ENCODE results near the gene PIP4K2A. TPM values are rescaled to one million over a fixed set of nuclear protein-coding genes. Genes with fewer than 3 reads are reported as not detected.

Gene PIP4K2A
- total and polyA plus RNA-seq, 2 of the 8 experiments (the other 6 are each of a cell fraction or from before 2014, with no cell fraction given): 19.0 to 60.9 TPM

- H3K4me1 ChIP-seq (replicated peaks in 1 of 4; ENCODE audit: control insufficient read depth in 3 of 4, insufficient read depth in 4 of 4, low read length in 3 of 4): peaks cover 0 to 7% (median 0%) of the 10 kb centered on the region in 4 experiments; a peak in 2 of 7 replicates
- H3K9me3 ChIP-seq (ENCODE audit: insufficient read depth in 2 of 2, low read depth in 1 of 2, low read length in 1 of 2): no peaks in the 10 kb centered on the region
- peaks cover 0 to 18% of the 10 kb centered on the region in 2 experiments; a peak in 1 of 4 replicates for H3K79me2 ChIP-seq (ENCODE audit: control insufficient read depth in 1 of 2, insufficient read depth in 2 of 2, low read length in 2 of 2)
- H3K56ac ChIP-seq (replicated peaks; ENCODE audit: insufficient read length, low read depth, low read length): no peak overlapping the region
- H2BK20ac ChIP-seq (ENCODE audit: low read length): no peak overlapping the region
- POLR2A ChIA-PET (ENCODE audit: partially characterized antibody): no interaction called here
- no peak overlapping the region for H2BK15ac ChIP-seq (ENCODE audit: low read length)
- no peak overlapping the region for H3K27ac ChIP-seq (ENCODE audit: low read depth, low read length)
- no peak overlapping the region for H4K8ac ChIP-seq (ENCODE audit: extremely low read depth, insufficient read depth, low read length)
- H3K23me2 ChIP-seq (ENCODE audit: low read depth, low read length): no peaks in the 10 kb centered on the region
- H3K4ac ChIP-seq (replicated peaks; ENCODE audit: insufficient read length, low read depth, low read length): no peak overlapping the region
- H3K9ac ChIP-seq (replicated peaks in 1 of 4; ENCODE audit: extremely low read depth in 1 of 4, low read depth in 3 of 4, low read length in 3 of 4): no peak overlapping the region; a peak in 1 of 7 replicates
- CTCF ChIA-PET (ENCODE audit: partially characterized antibody): interaction anchor here (0.7 to 2.9 kb wide), 4 partner anchors 10 to 99 kb away, joined by 3 to 13 read pairs (median 5); no protein-coding TSS in a partner anchor
- H2BK120ac ChIP-seq (replicated peaks; ENCODE audit: low read depth, low read length): no peak overlapping the region
- DNase-seq (ENCODE audit: low read depth in 1 of 2, low spot score in 2 of 2) (no peak), FAIRE-seq (no peak)
- H2BK12ac ChIP-seq (ENCODE audit: low read depth, low read length): no peak overlapping the region
- H2AFZ ChIP-seq (ENCODE audit: low read length): no peak overlapping the region
- H3K27me3 ChIP-seq (replicated peaks in 1 of 4; ENCODE audit: control insufficient read depth in 3 of 4, extremely low read depth in 1 of 4, insufficient read depth in 3 of 4, low read length in 3 of 4): no peaks in the 10 kb centered on the region
- 88% methylated on average over 15 of the region's 15 CpGs; no CpG with 5 or more reads in 1 of the 2 experiments for WGBS, 2 experiments (ENCODE audit: extremely low coverage in 1 of 2, insufficient coverage in 1 of 2, insufficient read length in 1 of 2, insufficient replicate concordance in 2 of 2, low coverage in 1 of 2, low lambda C conversion rate in 2 of 2, missing lambda C conversion rate in 1 of 2)
- no peak overlapping the region for H2BK5ac ChIP-seq (ENCODE audit: low read depth, low read length)
- H4K20me1 ChIP-seq (replicated peaks in 1 of 2; ENCODE audit: control insufficient read depth in 1 of 2, insufficient read depth in 2 of 2, low read length in 2 of 2): peaks cover 0 to 4% of the 10 kb centered on the region in 2 experiments
- H4K91ac ChIP-seq (replicated peaks; ENCODE audit: insufficient read length, low read length): no peak overlapping the region
- H3K14ac ChIP-seq (ENCODE audit: insufficient read length): no peak overlapping the region
- H3K36me3 ChIP-seq (ENCODE audit: control insufficient read depth in 2 of 4, insufficient read depth in 4 of 4, low read length in 3 of 4): peaks cover 0 to 4% (median 2%) of the 10 kb centered on the region in 4 experiments; a peak in 1 of 8 replicates
- no peak overlapping the region for H2AK5ac ChIP-seq (ENCODE audit: low read depth, low read length)
- H3K79me1 ChIP-seq (ENCODE audit: low read depth, low read length): peaks cover 5% of the 10 kb centered on the region; the same call in 1 of the 2 replicates
- H3K18ac ChIP-seq (ENCODE audit: extremely low read depth, low read length): peak overlapping the region; percentile 6; the same call in 1 of the 2 replicates
- H3K4me2 ChIP-seq (ENCODE audit: insufficient read depth in 1 of 2, low read depth in 2 of 2, low read length in 2 of 2): no peak overlapping the region
- H4K5ac ChIP-seq (ENCODE audit: insufficient read length, low read depth, low read length): no peak overlapping the region
- no peak overlapping the region for H3K23ac ChIP-seq (ENCODE audit: insufficient read length)
- no peak overlapping the region for H3K4me3 ChIP-seq (ENCODE audit: extremely low read depth in 1 of 4, insufficient read depth in 2 of 4, low read depth in 3 of 4, low read length in 4 of 4)
- no peak for TF ChIP-seq TEAD4 (IDR thresholded peaks at IDR 0.05; ENCODE audit: low read depth, low read length)
- TF ChIP-seq E2F6 (IDR thresholded peaks at IDR 0.05): no peak
- no peak for TF ChIP-seq USF2 (IDR thresholded peaks at IDR 0.05; ENCODE audit: low read length)
- TF ChIP-seq GABPA (IDR thresholded peaks at IDR 0.05; ENCODE audit: borderline replicate concordance, insufficient read depth, low read length): no peak
- no peak for TF ChIP-seq EGR1 (IDR thresholded peaks at IDR 0.05; ENCODE audit: borderline replicate concordance, low read depth, low read length)
- no peak for TF ChIP-seq SP1 (IDR thresholded peaks at IDR 0.05; ENCODE audit: low read depth, low read length)
- TF ChIP-seq CHD1 (IDR thresholded peaks at IDR 0.05; ENCODE audit: low read depth, low read length): no peak
- no peak for TF ChIP-seq ATF3 (IDR thresholded peaks at IDR 0.05; ENCODE audit: insufficient read depth, low read depth, low read length)
- no peak for TF ChIP-seq KDM4A (IDR thresholded peaks at IDR 0.05; ENCODE audit: low read depth, low read length, severe bottlenecking)
- no peak for TF ChIP-seq RFX5 (IDR thresholded peaks at IDR 0.05; ENCODE audit: borderline replicate concordance, low read depth, low read length)
These were observed 109.8 kb downstream of the PIP4K2A start for GRCh38 chr10:22604344-22605126.

All from H1 (cell line).